Stimulated activated naive CD8-positive, alpha-beta T cell treated with anti-CD3 and anti-CD28 coated beads, Interleukin-15, amount 100 ng/mL, for 72 hours (primary cell): ENCODE results near the gene AFMID.

Source experiments
- ATAC-seq: fragments of 150-1000 bp; cut with Tn5 transposase; 2 replicates; pipeline ENCODE4 v1.10.0; 2021; ENCODE audit warnings: mild to moderate bottlenecking, moderate library complexity
- DNase-seq, 2 donors: peaks; one replicate each; pipeline ENCODE4 v3.0.0; 2021 to 2022
- H3K27ac Mint-ChIP-seq, 2 donors: one replicate each; pipeline ENCODE4 v1.8.0; 2022; ENCODE audit warnings: mild to moderate bottlenecking in 2 of 2, mixed read lengths in 2 of 2, moderate library complexity in 2 of 2
- H3K27me3 Mint-ChIP-seq: one replicate; pipeline ENCODE4 v1.8.0; 2022; ENCODE audit warnings: mixed read lengths
- H3K4me1 Mint-ChIP-seq: one replicate; pipeline ENCODE4 v1.8.0; 2022; ENCODE audit warnings: mild to moderate bottlenecking, mixed read lengths
- H3K4me3 Mint-ChIP-seq, 2 donors: one replicate each; pipeline ENCODE4 v1.8.0; 2022; ENCODE audit warnings: mild to moderate bottlenecking in 2 of 2, mixed read lengths in 2 of 2, moderate library complexity in 1 of 2
- H3K9me3 Mint-ChIP-seq, 2 donors: one replicate each; pipeline ENCODE4 v1.8.0; 2022; ENCODE audit warnings: mixed read lengths in 2 of 2

The AFMID gene

DNA sequence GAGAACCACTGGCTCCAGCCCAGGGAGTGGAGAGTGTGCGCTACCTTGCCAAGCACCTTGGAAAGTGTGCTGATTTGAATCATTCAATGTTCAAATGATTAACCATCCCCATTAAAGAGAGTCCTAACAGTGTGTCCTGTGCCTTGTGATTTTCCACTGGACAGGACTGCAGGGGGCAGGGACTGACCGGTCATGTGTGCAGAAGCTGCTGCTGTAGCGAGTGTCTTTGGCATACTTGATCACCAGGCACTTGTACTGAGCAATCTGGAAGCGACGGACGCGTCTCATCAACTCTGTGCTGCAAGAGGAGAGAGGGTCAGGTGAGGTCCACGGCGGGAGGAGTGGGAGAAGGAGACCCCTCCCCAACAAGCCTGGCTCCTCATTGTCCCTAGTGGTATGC lies 2.3 kb upstream of the AFMID start:
- DNase-seq (no peak), ATAC-seq (no peak)
- Mint-ChIP-seq H3K27ac (no peak overlapping the region), H3K4me1 (peaks cover 70% of the 10 kb centered on the region), H3K27me3 (no peaks in the 10 kb centered on the region), H3K9me3 (no peaks in the 10 kb centered on the region), H3K4me3 (peak overlapping the region; percentile 23 to 93)

DNA sequence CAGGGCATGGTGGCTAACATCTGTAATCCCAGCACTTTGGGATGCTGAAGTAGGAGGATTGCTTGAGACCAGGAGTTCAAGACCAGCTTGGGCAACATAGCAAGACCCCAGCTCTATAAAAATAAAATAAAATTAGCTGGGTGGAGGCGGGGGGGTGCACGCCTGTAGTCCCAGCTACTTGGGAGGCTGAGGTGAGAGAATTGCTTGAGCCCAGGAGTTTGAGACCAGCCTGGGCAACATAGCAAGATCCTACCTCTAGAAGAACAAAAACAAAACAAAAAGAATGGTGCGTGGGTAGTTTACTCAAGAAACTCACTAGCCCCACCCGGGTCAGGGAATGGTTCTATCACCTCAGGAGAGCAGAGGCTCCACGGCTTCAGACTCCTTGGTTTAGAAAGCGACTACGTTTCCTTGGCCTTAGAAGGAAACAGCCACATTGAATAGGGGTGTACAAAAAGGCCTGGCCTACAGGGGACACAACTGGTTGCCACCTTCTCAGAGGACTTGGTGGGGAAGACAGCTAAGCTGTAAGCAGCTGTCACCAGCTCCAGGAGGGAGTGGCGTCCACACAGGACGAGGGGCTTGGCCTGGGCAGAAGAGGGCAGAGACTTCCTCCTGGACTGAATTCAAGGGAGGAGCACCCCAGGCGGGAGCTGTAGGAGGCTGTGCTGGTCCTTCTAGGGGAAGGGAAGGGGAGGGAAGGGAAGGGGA lies 1.0 kb upstream of the AFMID start:
- no peaks in the 10 kb centered on the region for H3K9me3 Mint-ChIP-seq
- ATAC-seq (peak; percentile 8), DNase-seq (peak in 1 of 2 donors; percentile 22)
- H3K4me3 Mint-ChIP-seq, result peak overlapping the region; percentile 89 to 93
- no peaks in the 10 kb centered on the region for H3K27me3 Mint-ChIP-seq
- peak overlapping the region; percentile 80 to 83 for H3K27ac Mint-ChIP-seq
- peaks cover 64% of the 10 kb centered on the region for H3K4me1 Mint-ChIP-seq

DNA sequence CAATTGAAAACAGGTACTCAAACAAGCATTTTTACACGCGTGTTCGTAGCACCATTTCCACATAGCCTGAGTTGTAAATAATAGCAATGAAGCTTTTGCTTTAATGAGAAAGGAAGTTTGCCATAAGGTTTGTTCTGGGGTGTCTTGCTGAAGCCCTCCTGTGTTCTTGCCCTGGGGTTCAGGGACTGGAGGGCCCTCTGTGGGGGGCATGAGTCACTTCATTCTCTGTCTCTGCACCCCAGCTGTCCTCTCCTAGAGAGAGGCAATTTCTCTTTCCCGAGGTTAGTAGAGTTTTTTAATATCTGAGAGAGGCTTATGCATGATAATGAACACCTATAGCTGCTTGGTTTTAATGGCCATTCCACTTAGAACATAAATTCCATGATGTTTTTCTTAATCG lies 9.6 kb downstream of the AFMID start:
- H3K27ac Mint-ChIP-seq, result no peak overlapping the region
- ATAC-seq (no peak), DNase-seq (no peak)
- no peaks in the 10 kb centered on the region for H3K4me1 Mint-ChIP-seq
- H3K27me3 Mint-ChIP-seq, result no peaks in the 10 kb centered on the region
- H3K9me3 Mint-ChIP-seq, result no peaks in the 10 kb centered on the region
- no peak overlapping the region for H3K4me3 Mint-ChIP-seq

DNA sequence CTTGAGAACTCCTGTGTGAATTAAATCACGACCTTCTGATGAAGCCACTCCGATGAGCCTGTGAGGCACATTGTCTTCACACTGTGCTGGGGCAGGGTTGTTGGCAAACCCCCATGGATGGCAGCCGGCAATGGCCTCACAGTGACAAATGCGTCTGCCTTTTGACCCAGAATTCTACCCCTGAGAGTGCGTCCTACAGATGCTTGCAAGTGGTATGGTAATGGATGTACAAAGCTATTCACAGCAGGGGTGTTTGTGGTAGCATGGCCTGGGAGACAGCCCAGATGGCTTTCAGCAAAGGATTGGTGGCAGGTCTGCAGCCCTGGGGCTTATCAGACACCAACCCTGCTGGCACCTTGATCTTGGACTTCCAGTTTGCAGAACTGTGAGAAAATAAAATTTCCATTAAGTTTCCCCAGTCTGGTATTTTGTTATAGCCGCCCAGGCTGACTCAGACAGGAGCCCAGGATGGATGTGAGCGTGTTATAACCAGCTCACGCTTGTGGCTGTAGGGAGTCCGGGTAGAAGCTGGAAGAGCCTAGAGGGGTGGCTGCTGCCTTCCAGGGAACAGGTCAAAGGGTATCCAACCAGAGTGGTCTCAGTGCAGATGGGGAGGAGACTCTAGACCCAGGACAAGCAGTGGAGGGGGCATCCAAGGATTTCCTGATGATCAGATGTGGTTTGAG lies 10.1 kb downstream of the AFMID start:
- no peaks in the 10 kb centered on the region for H3K4me1 Mint-ChIP-seq
- H3K27ac Mint-ChIP-seq, result peak overlapping the region in 1 of 2 donors; percentile 65
- no peaks in the 10 kb centered on the region for H3K27me3 Mint-ChIP-seq
- no peaks in the 10 kb centered on the region for H3K9me3 Mint-ChIP-seq
- no peak overlapping the region for H3K4me3 Mint-ChIP-seq
- DNase-seq, result no peak
- ATAC-seq, result no peak

DNA sequence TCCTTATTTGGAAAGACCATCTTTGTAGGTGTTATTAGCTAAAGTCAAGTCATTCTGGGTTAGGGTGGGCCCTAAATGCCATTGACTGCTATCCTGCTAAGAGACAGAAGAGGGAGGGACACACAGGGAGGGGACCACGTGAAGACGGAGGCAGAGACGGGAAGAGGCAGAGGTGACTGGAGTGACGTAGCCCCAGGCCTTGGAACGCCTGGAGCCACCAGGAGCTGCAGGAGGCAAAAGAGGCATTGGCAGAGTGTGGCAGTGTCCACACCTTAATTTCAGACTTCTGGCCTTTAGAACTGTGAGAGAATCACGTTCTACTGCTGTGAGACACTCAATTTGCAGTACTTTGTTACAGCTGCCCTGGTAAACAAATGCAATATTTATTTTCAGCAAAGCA lies 13.3 kb downstream of the AFMID start:
- Mint-ChIP-seq H3K27ac (no peak overlapping the region), H3K9me3 (no peaks in the 10 kb centered on the region), H3K4me1 (no peaks in the 10 kb centered on the region), H3K27me3 (no peaks in the 10 kb centered on the region), H3K4me3 (no peak overlapping the region)
- DNase-seq (no peak), ATAC-seq (no peak)

DNA sequence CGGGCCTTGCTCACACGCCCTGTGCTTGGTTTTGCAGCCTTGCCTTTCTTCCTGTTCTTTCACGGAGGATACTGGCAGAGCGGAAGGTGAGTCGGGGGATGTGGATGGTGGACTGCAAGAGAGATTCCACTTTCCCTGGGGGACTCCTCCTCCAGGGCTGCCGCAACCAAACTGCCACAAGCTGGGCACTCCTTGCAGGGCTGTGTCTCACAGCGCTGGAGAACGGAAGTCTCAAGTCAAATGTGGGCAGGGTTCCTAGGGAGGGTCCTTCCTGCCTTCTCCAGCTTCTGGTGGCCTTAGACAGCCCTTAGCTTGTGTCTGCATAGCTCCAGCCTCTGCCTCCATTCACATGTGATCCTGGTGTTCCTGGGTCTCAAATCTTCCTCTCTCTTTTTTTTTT lies 15.5 kb downstream of the AFMID start:
- no peak for DNase-seq
- Mint-ChIP-seq H3K9me3 (no peaks in the 10 kb centered on the region), H3K4me1 (no peaks in the 10 kb centered on the region), H3K27me3 (no peaks in the 10 kb centered on the region), H3K4me3 (no peak overlapping the region), H3K27ac (no peak overlapping the region)
- ATAC-seq, result no peak

DNA sequence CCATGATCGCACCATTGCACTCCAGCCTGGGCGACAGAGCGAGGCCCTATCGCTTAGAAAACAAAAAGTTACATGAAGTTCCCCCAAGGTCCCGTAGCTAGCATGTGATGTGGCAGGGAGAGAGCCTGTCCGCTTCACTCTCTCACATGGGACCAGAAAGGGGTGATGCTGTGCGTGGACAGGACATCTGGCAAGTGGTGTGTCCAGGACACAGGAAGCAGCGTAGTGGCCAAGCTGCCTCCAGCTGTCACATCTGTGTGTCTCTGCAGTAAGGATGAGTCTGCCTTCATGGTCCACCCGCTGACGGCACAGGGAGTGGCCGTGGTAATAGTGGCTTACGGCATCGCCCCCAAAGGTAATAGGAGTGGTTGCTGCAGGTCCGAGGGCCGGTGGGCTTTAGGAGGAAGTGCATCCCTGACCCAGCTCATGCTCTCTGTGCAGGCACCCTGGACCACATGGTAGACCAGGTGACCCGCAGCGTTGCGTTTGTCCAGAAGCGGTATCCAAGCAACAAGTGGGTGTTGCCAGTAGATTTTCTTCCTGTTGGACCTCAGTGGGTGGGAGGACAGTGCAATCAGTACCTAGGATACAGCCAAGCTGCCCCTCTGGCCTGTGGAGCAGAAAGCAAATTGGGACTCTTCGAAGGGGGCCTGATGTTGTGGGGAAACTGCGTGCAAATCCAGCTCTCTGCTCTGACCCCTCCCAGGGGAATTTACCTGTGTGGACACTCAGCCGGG lies 17.4 kb downstream of the AFMID start:
- Mint-ChIP-seq H3K4me1 (no peaks in the 10 kb centered on the region), H3K9me3 (no peaks in the 10 kb centered on the region), H3K27ac (no peak overlapping the region), H3K4me3 (no peak overlapping the region), H3K27me3 (no peaks in the 10 kb centered on the region)
- DNase-seq (no peak), ATAC-seq (no peak)

DNA sequence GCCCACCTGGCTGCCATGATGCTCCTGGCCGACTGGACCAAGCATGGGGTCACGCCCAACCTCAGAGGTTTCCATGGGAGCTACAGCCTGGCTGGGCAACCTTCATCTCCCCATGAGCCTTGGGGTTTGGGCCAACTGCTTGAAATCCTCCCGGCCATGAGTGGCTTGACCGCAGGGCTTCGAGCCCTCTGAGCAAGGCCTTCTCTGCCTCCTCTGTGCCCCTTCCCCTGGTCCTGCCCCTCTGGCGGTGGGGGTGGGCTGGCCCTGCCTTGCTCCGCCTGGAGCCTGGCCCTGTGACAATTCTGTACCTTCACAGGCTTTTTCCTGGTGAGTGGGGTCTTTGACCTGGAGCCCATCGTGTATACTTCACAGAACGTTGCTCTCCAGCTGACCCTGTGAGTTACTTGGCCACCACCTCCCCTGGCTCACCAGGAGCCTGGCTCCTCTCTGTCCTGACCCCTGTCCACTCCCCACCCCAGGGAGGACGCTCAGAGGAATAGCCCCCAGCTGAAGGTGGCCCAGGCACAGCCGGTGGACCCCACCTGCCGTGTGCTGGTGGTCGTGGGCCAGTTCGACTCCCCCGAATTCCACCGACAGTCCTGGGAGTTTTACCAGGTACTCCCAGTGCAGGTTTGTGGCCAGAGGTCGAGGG lies 18.1 kb downstream of the AFMID start:
- no peaks in the 10 kb centered on the region for H3K27me3 Mint-ChIP-seq
- H3K4me3 Mint-ChIP-seq, result no peak overlapping the region
- no peaks in the 10 kb centered on the region for H3K4me1 Mint-ChIP-seq
- H3K9me3 Mint-ChIP-seq, result no peaks in the 10 kb centered on the region
- no peak for ATAC-seq
- DNase-seq, result no peak
- H3K27ac Mint-ChIP-seq, result no peak overlapping the region

DNA sequence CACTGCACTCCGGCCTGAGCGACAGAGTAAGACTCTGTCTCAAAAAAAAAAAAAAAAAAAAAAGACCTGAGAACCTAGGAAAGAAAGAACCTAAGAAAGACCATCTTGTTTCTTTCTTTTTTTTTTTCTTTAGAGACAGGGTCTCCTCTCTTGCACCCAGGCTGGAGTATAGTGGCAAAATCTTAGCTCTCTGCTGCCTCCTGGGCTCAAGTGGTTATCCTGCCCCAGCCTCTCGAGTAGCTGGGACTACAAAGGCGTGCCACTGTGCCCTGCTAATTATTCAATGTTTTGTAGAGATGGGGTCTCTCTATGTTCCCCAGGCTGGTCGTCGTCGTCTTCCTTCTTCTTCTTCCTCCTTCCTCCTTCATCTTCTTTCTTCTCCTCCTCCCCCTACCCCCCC lies 19.1 kb downstream of the AFMID start:
- DNase-seq, result no peak
- Mint-ChIP-seq H3K27me3 (no peaks in the 10 kb centered on the region), H3K4me3 (no peak overlapping the region), H3K27ac (no peak overlapping the region), H3K9me3 (no peaks in the 10 kb centered on the region), H3K4me1 (no peaks in the 10 kb centered on the region)
- no peak for ATAC-seq

DNA sequence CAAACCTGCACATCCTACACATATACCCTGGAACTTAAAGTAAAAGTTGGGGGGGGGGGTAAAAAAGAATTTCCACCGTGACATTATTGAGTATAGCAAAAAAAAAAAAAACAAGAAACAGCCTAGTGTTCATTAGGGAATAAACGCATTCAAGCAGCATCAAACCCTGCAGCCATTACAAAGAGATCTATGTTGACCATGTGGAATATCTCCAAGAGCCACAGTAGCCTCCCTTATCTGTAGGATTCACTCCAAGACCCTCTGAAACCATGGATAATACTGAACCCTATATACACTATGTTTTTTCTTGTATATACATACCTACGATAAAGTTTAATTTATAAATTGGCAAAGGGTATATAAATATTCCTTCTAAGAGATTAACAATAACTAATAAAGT lies 21.3 kb downstream of the AFMID start:
- Mint-ChIP-seq H3K4me3 (no peak overlapping the region), H3K9me3 (no peaks in the 10 kb centered on the region), H3K27ac (no peak overlapping the region), H3K27me3 (no peaks in the 10 kb centered on the region), H3K4me1 (peaks cover 3% of the 10 kb centered on the region)
- DNase-seq (no peak), ATAC-seq (no peak)

DNA sequence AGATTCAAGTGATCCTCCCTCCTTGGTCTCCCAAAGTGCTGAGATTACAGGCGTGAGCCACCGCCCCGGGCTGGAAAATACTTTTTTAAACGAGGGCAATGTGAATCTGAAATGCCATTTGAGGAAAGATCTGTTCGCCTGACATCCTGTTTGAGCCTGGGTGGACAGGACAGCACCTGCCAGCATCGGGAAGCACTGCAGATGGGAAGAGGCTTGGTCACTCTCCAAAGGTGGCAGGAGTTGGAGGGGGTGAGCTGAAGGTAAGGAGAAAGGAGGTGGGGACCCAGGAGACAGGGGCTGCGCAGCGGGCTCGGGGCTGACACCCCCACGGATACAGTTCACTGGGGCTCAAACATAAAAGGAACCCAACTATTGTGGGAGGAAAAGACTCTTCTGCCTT lies 22.9 kb downstream of the AFMID start:
- Mint-ChIP-seq H3K27me3 (no peaks in the 10 kb centered on the region), H3K9me3 (no peaks in the 10 kb centered on the region), H3K4me1 (peaks cover 9% of the 10 kb centered on the region), H3K27ac (no peak overlapping the region), H3K4me3 (no peak overlapping the region)
- DNase-seq (no peak), ATAC-seq (no peak)

DNA sequence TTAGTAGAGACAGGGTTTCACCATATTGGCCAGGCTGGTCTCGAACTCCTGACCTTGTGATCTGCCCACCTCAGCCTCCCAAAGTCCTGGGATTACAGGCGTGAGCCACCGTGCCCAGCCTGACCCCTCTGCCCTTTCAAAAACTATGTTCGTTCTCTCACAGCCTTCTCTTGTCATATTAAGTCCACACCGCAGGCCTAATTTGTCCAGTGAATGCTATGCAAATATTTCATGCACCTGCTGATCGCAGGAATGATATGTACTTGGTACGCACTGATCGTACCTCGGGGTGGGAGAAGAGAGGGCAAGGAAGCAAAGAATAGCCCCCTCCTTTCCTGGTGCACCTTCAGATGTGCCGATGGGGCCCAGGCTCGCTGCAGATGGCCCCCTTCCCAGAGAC lies 23.9 kb downstream of the AFMID start:
- no peak overlapping the region for H3K4me3 Mint-ChIP-seq
- no peak for ATAC-seq
- no peaks in the 10 kb centered on the region for H3K9me3 Mint-ChIP-seq
- no peaks in the 10 kb centered on the region for H3K27me3 Mint-ChIP-seq
- H3K4me1 Mint-ChIP-seq, result peaks cover 15% of the 10 kb centered on the region
- H3K27ac Mint-ChIP-seq, result peak overlapping the region in 1 of 2 donors; percentile 40
- no peak for DNase-seq

DNA sequence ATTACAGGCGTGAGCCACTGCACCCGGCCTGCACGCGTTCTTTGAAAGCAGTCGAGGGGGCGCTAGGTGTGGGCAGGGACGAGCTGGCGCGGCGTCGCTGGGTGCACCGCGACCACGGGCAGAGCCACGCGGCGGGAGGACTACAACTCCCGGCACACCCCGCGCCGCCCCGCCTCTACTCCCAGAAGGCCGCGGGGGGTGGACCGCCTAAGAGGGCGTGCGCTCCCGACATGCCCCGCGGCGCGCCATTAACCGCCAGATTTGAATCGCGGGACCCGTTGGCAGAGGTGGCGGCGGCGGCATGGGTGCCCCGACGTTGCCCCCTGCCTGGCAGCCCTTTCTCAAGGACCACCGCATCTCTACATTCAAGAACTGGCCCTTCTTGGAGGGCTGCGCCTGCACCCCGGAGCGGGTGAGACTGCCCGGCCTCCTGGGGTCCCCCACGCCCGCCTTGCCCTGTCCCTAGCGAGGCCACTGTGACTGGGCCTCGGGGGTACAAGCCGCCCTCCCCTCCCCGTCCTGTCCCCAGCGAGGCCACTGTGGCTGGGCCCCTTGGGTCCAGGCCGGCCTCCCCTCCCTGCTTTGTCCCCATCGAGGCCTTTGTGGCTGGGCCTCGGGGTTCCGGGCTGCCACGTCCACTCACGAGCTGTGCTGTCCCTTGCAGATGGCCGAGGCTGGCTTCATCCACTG lies 27.0 kb downstream of the AFMID start, which contains the start of gene BIRC5:
Gene BIRC5, plus strand, starts transcription at position 238 of the 690 bp plus-strand sequence. Its CDS starts 64 bp downstream, at position 302.
- ATAC-seq, result peak; percentile 100
- H3K4me3 Mint-ChIP-seq, result peak within 1 kb of the TSS; percentile 94 to 96
- peak within 1 kb of the TSS; percentile 73 to 97 for H3K27ac Mint-ChIP-seq
- DNase-seq, result peak; percentile 89 to 90
- H3K9me3 Mint-ChIP-seq, result no peaks in the 10 kb centered on the region
- H3K4me1 Mint-ChIP-seq, result peaks cover 21% of the 10 kb centered on the region
- no peaks in the 10 kb centered on the region for H3K27me3 Mint-ChIP-seq

DNA sequence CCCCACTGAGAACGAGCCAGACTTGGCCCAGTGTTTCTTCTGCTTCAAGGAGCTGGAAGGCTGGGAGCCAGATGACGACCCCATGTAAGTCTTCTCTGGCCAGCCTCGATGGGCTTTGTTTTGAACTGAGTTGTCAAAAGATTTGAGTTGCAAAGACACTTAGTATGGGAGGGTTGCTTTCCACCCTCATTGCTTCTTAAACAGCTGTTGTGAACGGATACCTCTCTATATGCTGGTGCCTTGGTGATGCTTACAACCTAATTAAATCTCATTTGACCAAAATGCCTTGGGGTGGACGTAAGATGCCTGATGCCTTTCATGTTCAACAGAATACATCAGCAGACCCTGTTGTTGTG lies 27.5 kb downstream of the AFMID start:
- no peaks in the 10 kb centered on the region for H3K27me3 Mint-ChIP-seq
- H3K4me1 Mint-ChIP-seq, result peaks cover 26% of the 10 kb centered on the region
- peak overlapping the region; percentile 73 to 97 for H3K27ac Mint-ChIP-seq
- ATAC-seq (no peak), DNase-seq (no peak)
- H3K4me3 Mint-ChIP-seq, result peak overlapping the region; percentile 94 to 96
- no peaks in the 10 kb centered on the region for H3K9me3 Mint-ChIP-seq

DNA sequence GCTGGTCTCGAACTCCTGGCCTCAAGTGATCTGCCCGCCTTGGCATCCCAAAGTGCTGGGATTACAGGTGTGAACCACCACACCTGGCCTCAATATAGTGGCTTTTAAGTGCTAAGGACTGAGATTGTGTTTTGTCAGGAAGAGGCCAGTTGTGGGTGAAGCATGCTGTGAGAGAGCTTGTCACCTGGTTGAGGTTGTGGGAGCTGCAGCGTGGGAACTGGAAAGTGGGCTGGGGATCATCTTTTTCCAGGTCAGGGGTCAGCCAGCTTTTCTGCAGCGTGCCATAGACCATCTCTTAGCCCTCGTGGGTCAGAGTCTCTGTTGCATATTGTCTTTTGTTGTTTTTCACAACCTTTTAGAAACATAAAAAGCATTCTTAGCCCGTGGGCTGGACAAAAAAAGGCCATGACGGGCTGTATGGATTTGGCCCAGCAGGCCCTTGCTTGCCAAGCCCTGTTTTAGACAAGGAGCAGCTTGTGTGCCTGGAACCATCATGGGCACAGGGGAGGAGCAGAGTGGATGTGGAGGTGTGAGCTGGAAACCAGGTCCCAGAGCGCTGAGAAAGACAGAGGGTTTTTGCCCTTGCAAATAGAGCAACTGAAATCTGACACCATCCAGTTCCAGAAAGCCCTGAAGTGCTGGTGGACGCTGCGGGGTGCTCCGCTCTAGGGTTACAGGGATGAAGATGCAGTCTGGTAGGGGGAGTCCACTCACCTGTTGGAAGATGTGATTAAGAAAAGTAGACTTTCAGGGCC lies 32.4 kb downstream of the AFMID start:
- no peaks in the 10 kb centered on the region for H3K27me3 Mint-ChIP-seq
- H3K4me3 Mint-ChIP-seq, result no peak overlapping the region
- DNase-seq, result no peak
- peaks cover 22% of the 10 kb centered on the region for H3K4me1 Mint-ChIP-seq
- ATAC-seq, result no peak
- peak overlapping the region in 1 of 2 donors; percentile 42 for H3K27ac Mint-ChIP-seq
- no peaks in the 10 kb centered on the region for H3K9me3 Mint-ChIP-seq
